HG03378 (cell line): ENCODE results near the gene NDUFC2.
A peak's percentile ranks its signal among the peaks of the same experiment; 100 is the strongest.
"Not testable (repeated sequence)": the region's sequence is repeated elsewhere in the genome, so short reads cannot be mapped to it uniquely, and the experiment has no call there.

Experiments used
- ATAC-seq: cut with Tn5 transposase; IDR thresholded peaks from one replicate; pipeline ENCODE4 v1.9.1; 2021; ENCODE audit warnings: mild to moderate bottlenecking, moderate library complexity; ENCODE audit not compliant: unreplicated experiment

Gene NDUFC2

GRCh38 chr11:78079232-78080083, at the start of gene NDUFC2:
NDUFC2 (minus strand) TSS chr11:78079862; CDS start chr11:78079744, 118 bp downstream.
- peak; percentile 67 for ATAC-seq

DNA sequence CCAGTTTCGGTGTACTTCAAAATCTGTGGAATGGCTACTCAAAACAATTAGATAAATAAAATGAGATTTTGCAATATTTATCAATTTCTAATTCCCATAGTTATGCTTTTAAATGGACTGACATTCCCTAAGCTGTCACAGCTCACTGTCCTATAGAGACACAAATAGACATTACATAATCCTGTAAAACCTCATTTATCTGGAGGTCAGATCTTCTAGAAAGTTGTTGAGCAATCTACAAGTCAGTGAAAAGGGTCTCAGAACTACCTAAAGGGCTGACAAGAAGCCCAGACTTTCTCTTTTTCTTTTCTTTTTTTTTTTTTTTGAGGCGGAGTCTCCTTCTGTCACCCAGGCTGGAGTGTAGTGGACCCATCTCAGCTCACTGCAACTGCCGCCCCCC, 47.7 kb upstream of the NDUFC2 start:
- ATAC-seq, result no peak

- ATAC-seq, result no peak
Observed at GRCh38 chr11:78112582-78113275, 33.1 kb upstream of the NDUFC2 start.

- no peak for ATAC-seq
Observed at GRCh38 chr11:78111298-78111697, 31.6 kb upstream of the NDUFC2 start.

- no peak for ATAC-seq
Observed at GRCh38 chr11:78110830-78111229, 31.2 kb upstream of the NDUFC2 start.

- ATAC-seq, result no peak
Observed at GRCh38 chr11:78110351-78110750, 30.7 kb upstream of the NDUFC2 start.

- ATAC-seq, result no peak
Observed at GRCh38 chr11:78109081-78110015, 29.7 kb upstream of the NDUFC2 start.

DNA sequence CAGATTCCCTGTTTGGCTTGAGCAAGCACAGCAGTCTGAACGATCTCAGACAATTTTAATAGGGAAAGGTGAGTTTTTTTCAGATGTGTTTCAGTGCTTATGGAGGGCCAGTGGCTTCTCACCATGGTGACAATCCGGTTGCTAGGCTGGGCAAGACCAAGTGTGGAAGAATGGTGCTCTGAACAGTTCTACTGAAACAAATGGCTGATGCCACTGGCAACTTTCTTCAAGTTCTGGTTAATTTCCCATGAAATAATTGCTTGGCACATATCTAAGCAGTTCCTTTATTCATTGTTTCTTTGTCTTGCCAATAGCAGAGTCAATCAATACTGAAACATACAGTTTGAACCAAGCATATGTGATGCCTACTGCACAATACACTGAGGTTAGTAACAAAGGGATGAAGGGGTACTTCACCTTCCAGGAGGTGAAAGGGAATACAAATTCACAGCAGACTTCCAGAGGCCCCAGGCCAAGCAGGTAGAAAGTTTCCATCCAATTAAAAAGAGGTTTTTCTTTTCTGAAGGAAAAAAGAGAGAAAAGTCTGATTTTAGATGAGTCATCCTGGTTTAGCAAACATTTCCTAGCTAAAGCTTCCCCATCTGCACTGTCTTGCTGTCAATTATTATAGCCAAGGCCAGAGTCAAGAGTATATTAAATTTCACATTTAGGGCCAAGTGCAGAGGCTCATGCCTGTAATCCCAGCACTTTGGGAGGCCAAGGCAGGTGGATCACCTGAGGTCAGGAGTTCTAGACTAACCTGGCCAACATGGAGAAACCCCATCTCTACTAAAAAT, 21.2 kb upstream of the NDUFC2 start:
- ATAC-seq, result no peak

DNA sequence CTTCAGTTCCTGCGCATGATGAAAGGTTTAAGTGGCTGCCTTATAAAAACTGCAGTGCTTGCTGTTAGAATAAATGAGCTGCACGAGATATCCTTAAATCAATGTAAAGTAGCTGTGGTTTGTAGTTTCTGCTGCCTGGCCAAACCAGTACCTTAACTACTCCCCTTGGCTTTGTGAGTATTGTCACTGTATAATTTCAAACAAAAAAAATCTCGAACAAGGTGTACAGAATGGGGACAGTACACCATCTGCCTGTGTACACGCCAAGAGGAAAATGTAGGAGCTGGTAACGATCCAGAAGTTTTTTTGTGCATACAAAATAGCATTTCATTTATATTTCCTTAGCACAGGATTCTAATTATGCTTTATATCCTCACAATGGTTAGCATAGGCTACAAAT, 20.6 kb upstream of the NDUFC2 start:
- ATAC-seq, result no peak

DNA sequence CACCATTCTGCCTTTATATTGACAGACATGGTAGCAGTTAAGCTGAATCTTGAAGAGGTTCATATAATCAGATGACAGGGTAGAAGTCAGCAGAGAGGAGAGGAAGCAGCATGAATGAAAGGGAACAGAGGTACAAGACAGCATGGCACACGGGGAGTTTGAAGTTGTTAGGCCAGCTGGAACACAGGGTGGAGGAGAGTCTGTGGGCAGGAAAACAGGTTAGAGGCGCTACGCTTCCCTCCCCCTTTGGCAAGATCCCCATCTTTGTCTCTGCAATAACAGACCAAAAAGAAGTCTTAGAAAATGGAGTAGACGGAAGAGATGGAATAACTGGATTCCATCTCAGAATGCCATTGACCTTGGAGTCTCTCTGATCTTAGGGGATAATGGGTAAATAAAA, 20.0 kb upstream of the NDUFC2 start:
- no peak for ATAC-seq

DNA sequence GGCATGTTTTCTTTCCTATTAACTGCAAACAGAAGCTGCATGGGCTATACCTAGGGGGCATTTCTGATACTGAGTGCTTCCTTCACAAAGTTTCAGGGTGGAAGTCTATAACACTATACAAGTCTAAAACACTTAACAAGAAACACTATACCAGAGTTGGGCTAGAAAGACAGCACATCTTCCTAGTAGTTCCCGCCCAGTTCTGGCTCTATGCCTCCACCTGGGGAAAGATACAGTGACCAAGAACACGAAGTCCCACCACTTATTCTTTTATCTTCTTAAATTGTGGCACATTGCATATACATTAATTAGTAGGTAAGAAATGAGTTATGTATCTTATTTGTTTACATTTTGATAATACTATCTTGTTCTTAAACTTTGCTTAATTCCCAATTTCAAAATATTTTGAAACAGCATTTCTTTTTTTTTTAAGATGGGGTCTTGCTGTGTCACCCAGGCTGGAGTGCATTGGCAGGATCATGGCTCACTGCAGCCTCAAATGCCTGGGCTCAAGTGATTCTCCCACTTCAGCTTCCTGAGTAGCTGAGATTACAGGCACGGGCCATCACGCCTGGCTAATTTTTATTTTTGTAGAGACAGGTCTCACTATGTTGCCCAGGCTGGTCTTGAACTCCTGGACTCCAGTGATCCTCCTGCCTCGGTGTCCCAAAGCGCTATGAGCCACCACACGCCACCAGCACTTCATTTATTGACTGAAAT, 18.2 kb upstream of the NDUFC2 start:
- no peak for ATAC-seq

DNA sequence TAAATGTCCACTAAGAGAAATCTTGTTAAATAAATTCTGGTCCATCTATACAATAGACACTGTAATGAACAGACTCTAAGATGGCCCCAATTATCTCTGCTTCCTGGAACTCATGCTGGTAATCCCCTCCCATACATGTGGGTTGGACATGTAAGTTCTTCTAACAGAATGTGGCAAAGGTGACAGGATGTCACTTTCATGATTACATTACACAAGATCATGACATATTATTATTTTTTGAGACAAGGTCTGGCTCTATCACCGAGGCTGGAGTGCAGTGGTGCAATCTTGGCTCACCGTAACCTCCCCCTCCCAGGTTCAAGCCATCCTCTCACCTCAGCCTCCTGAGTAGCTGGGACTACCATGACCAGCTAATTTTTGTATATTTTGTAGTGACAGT, 14.6 kb upstream of the NDUFC2 start:
- no peak for ATAC-seq

- not testable (repeated sequence) for ATAC-seq
Observed at GRCh38 chr11:78086521-78087074, 6.9 kb upstream of the NDUFC2 start.

- ATAC-seq, result no peak
Observed at GRCh38 chr11:78085972-78086371, 6.3 kb upstream of the NDUFC2 start.

- ATAC-seq, result not testable (repeated sequence)
Observed at GRCh38 chr11:78084506-78084905, 4.8 kb upstream of the NDUFC2 start.

- ATAC-seq, result no peak
Observed at GRCh38 chr11:78083021-78083420, 3.4 kb upstream of the NDUFC2 start.

GRCh38 chr11:78082146-78082545, 2.5 kb upstream of the NDUFC2 start:
- no peak for ATAC-seq

DNA sequence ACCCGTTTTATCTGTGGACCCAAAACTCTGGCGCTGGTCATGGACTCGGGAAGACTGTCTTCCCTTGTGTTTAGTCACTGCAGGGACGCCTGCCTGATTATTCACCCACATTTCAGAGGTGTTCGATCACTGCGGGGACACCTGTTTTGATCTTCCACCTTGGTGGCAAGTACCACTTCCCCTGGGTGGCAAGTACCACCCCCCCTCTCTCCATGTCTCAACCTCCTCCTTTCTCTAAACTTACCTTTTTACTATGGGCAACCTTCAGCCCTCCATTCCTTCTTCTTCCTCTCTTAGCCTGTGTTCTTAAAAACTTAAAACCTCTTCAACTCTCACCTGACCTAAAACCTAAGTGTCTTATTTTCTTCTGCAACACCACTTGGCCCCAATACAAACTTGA, 1.9 kb upstream of the NDUFC2 start:
- ATAC-seq, result no peak

DNA sequence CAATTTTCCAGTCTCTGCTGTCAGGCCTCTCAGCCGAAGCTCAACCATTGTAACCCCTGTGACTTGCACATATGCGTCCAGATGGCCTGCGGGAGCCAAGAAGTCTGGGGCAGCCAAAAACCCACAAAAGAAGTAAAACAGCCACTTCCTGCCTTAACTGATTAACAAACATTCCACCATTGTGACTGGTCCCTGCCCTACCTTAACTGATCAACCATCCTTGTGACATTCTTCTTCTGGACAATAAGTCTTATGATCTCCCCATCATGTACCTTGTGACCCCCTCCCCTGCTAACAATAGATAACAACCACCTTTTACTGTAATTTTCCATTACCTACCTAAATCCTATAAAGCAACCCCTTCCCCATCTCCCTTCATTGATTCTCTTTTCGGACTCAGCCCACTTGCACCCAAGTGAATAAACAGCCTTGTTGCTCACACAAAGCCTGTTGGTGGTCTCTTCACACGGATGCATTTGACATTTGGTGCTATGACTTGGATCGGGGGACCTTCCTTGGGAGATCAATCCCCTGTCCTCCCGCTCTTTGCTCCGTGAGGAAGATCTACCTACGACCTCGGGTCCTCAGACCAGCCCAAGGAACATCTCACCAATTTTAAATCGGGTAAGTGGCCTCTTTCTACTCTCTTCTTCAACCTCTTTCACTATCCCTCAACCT, 1.3 kb upstream of the NDUFC2 start:
- no peak for ATAC-seq
